Stimulated activated CD4-positive, alpha-beta T cell treated with anti-CD3 and anti-CD28 coated beads, TNF-alpha, amount 100 ng/mL, for 48 hours (primary cell): Measurements from ENCODE around the gene MAGI2.

Experiments
- DNase-seq, 3 donors: peaks; one replicate each; pipeline ENCODE4 v3.0.0-alpha.2; 2020; ENCODE audit warnings: low read depth in 3 of 3

Gene MAGI2

DNA sequence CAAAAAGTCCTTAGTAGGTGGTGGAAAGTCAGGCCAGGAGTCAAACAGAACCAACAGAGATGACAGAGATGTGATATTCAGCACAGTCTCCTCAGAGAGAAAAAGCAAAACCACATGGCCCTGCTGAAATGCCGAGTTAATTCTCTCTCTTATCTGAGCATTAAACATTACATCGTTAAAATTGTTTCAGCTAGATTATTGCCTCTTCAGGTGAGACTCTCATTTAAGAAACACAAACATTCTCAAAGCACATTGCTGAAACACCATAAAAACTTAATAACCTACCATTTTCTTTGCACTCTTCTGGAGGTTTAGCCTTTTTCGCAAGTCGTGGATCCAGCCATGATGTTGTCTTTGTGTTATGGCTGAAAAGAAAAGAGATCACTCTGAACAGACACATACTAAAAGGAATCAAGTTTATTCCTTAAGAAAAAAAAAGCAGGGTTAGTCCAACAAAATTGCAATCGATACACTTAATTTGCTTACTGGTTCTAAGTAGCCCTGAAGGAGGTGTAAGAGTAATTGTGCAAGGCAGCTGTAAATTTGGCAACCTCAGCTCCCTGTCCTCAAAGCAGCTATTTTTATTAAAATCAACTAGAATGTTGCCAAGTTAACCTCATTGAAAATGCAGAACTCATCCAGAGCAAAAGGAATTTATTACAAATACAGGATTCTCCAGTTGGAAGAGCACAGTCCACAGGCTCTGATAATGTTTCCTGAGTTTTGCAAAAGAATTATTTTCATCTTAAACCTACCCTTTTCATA, 963.8 kb downstream of the MAGI2 start:
- DNase-seq = no peak

GRCh38 chr7:78487464-78487863, 966.0 kb downstream of the MAGI2 start:
- no peak for DNase-seq

DNA sequence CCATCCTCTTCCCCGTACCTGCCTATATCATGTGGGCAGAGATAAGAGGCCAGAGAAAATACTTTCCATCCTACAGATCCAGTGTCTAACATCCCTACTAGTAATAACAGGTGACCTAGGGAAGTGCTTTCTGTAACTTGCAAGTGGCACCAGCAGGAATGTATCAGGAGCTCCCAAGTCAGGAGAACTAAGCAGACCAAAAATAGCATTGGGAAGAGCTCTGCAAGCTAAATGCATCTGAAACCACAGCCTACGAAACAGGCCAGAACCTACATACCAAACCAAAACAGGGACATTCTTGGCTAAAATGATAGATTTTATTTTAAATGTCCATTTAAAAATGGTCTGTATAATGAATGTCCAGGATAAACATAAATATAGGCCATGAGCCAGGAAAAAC, 974.1 kb downstream of the MAGI2 start:
- DNase-seq = no peak

DNA sequence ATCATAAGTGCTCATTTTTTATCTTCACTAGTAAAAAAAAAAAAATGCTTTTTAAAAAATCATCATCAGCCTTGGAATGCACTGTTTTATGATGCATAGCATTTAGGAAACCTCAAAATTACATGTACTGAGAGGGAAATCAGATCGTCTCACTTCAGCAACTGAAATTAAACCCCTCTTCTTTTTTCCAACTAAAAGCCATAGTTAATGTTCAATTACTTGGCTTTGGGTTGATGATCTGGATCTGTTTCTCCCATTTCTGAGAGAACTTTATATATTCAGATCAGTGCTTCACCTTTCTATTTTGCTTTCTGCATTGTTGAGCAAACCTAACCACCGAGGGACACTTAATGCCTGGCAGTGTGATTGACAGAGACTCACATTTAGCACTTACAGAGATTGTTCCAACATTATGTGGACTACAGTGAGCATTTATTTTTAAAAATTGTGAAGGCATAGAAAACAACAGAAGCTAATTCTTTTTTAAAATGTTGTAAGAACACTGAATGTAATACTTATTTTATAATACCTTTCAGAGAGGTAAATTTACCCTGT, 976.5 kb downstream of the MAGI2 start:
- DNase-seq = no peak

GRCh38 chr7:78473571-78474301, 979.7 kb downstream of the MAGI2 start:
- DNase-seq = no peak

GRCh38 chr7:78473021-78473420, 980.4 kb downstream of the MAGI2 start:
- no peak for DNase-seq

DNA sequence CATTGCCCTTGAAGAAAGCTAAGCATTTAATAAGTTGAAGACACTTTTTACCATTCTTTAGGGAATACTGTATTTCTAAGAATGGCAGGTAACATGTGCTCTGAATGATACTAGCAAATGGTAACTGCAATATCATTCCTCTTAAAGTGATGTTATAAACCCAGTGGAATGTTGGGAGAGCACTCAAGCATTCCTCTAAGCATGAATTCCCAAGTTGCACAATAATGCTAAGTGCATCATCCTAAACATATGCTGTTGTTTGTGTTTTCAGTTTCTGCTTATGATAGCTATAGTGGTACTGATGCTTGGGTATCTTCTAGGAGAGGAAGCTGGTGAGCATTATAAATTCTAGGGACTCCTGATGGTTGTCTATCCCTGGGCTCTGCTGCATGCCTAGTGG, 980.9 kb downstream of the MAGI2 start:
- DNase-seq = no peak

- DNase-seq = no peak
These were observed 987.6 kb downstream of the MAGI2 start for GRCh38 chr7:78465894-78466293.

DNA sequence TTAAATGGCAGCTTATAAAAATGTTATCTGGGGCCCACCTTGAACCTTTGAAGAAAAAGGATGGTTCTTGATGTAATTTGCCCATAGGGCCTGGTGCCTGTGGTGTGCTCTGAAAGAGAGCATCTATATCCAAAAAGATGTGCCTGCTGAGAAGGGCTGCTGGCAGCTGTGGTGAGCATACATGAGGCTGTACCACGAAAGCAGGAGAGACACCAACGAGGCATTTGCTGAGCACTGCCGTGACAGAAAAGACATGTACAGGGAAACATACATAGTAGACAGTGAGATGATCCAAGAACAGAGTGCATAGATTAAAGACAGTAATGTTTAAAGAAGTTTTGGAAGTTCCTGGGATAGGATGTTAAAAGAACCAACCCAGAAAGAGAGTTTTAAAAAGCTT, 990.4 kb downstream of the MAGI2 start:
- DNase-seq = no peak

GRCh38 chr7:78450706-78451105, 1002.8 kb downstream of the MAGI2 start:
- no peak for DNase-seq

- DNase-seq = no peak
These were observed 1004.6 kb downstream of the MAGI2 start for GRCh38 chr7:78448911-78449310.

GRCh38 chr7:78444267-78444666, 1009.2 kb downstream of the MAGI2 start:
- no peak for DNase-seq

DNA sequence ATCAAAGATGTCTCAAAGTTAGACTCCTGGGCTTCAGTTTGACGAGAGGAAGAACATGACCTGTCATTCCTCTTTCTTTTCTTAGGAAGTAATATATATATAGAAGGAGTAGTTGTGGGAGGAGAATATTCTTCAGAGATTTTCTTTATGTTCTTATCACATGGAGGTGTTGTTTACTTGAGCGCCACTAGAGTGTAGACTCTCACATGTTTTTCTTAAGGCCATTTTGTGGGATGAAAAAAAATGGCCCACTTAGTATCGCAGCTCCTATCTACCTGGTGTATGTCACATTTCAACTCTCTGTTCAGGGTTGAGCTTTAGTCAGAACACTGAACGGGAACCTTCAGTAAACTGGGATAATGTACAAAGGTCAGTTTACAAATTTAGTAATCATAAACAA, 1009.7 kb downstream of the MAGI2 start:
- no peak for DNase-seq

DNA sequence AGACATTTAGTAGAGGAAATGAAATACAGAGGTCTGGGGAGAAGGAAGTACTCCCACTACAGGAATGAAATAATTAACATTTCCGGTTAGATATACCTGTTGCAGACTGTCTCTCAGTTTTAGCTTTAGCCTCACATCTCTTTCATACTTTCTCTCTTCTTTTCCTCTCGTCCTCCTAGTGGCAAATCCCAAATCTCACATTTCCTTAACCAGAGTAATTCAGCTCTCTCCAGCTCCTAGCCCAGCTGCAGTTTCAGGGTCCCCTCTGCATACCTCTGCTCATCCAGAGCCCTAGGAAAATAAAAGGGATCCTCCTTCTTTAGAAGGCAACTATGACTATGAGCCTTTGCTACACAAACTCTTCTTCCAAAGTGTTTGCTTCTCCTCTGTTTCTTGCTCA, 1011.7 kb downstream of the MAGI2 start:
- DNase-seq = no peak

DNA sequence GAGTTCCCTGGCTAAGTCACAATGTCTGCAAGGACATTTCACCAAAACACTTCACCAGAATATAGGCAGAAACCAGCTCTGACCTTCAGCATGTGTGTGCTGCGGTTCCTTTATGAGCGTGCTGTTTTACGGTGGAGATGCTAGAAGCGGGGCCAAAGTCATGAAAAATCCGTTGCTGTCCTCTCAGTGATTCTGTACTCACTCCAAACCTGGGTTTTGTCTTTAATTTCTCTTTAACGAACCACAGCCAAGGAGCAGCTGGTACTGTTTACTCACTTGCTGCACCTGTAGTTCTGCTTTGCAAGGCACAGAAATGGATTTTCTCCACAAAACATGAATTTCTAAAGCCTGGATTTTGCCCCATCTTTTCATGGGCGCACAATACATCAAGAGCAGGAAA, 1015.0 kb downstream of the MAGI2 start:
- DNase-seq = no peak

- DNase-seq = no peak
These were observed 1016.3 kb downstream of the MAGI2 start for GRCh38 chr7:78437118-78437517.

DNA sequence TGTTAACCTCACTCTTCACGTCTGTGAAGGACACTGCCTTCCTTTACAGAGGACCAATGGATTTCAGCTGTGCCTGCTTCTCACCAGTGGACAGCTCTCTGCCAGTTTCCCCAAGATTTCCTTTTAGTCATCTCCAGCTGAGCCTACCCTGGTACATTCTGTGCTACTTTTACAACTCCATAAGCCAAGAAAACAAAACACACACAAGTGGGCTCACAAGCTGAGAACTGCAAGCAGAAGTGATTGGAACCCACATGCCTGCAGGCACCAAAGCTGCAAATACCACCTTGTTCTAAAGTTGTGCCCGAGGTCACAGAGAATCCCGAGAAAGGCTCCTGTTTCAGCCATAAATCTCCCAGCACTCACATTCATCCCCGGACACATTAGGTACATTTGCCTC, 1018.1 kb downstream of the MAGI2 start:
- no peak for DNase-seq

- no peak for DNase-seq
These were observed 1019.2 kb downstream of the MAGI2 start for GRCh38 chr7:78434281-78434680.

DNA sequence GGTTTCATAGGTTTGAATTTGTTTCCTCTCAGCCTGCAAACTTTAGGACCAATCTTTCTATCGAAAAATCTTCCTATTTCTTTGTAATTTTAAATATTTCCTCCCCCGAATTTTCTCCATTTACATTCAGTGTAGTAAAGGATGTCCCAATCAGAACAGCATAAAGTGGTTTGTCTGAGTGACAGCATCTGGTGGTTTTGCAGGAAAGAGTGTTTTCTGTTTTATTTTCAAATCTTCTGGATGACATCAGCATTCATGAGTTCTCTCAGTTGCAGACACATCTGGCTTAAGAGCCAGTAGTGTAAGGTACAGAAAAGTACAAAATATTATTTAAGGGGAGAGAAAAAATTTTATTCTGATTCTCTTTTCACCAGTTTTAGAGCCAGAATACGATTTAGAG, 1020.0 kb downstream of the MAGI2 start:
- DNase-seq = no peak

- DNase-seq = no peak
These were observed 1023.6 kb downstream of the MAGI2 start for GRCh38 chr7:78429878-78430277.

- no peak for DNase-seq
These were observed 1026.3 kb downstream of the MAGI2 start for GRCh38 chr7:78427209-78427608.

- no peak for DNase-seq
These were observed 1033.5 kb downstream of the MAGI2 start for GRCh38 chr7:78420001-78420400.

- no peak for DNase-seq
These were observed 1036.2 kb downstream of the MAGI2 start for GRCh38 chr7:78417180-78417853.
